GM18868 (cell line): ENCODE data around the gene FAM83E.
A peak's percentile ranks its signal among the peaks of the same experiment; 100 is the strongest.

Experiments
- ATAC-seq: cut with Tn5 transposase; IDR thresholded peaks from one replicate; pipeline ENCODE4 v1.9.1; 2021; ENCODE audit warnings: mild to moderate bottlenecking, moderate library complexity; ENCODE audit not compliant: unreplicated experiment

FAM83E gene

GRCh38 chr19:48629297-48629598 lies 14.4 kb upstream of the FAM83E start:
- ATAC-seq = no peak

GRCh38 chr19:48628486-48629296 lies 13.8 kb upstream of the FAM83E start:
- no peak for ATAC-seq

GRCh38 chr19:48627865-48628314 lies 13.0 kb upstream of the FAM83E start:
- no peak for ATAC-seq

- no peak for ATAC-seq
These were observed 12.5 kb upstream of the FAM83E start for GRCh38 chr19:48627201-48627864.

GRCh38 chr19:48625891-48626327 lies 11.0 kb upstream of the FAM83E start:
- ATAC-seq = no peak

- no peak for ATAC-seq
These were observed 10.2 kb upstream of the FAM83E start for GRCh38 chr19:48624791-48625723.

GRCh38 chr19:48624067-48624594 lies 9.3 kb upstream of the FAM83E start:
- peak; percentile 69 for ATAC-seq

GRCh38 chr19:48623556-48624066 lies 8.7 kb upstream of the FAM83E start:
- no peak for ATAC-seq

GRCh38 chr19:48619692-48620585 lies 5.1 kb upstream of the FAM83E start:
- ATAC-seq = no peak

GRCh38 chr19:48618916-48619691 lies 4.2 kb upstream of the FAM83E start, which contains the start of the genes RPL18 and SPHK2:
Gene RPL18 (minus strand): TSS chr19:48619178. CDS start chr19:48619143, 35 bp downstream.
Gene SPHK2 (plus strand): TSS chr19:48619506. CDS start chr19:48620515, 1,009 bp downstream.
- peak; percentile 79 for ATAC-seq

- ATAC-seq = no peak
These were observed 3.5 kb upstream of the FAM83E start for GRCh38 chr19:48618278-48618915.

- no peak for ATAC-seq
These were observed 2.5 kb upstream of the FAM83E start for GRCh38 chr19:48617146-48617937.

- no peak for ATAC-seq
These were observed 1.7 kb upstream of the FAM83E start for GRCh38 chr19:48616491-48617056.

- ATAC-seq = no peak
These were observed 1.2 kb upstream of the FAM83E start for GRCh38 chr19:48616041-48616436.

GRCh38 chr19:48615231-48616040 lies 560 bp upstream of the FAM83E start:
- no peak for ATAC-seq

- ATAC-seq = no peak
These were observed 932 bp downstream of the FAM83E start for GRCh38 chr19:48613852-48614435.
